Measurements from ENCODE around the gene IRX5. TPM values are rescaled to one million over a fixed set of nuclear protein-coding genes. Genes with fewer than 3 reads are reported as not detected.

IRX5 gene
- 0.60 and 2.7 TPM in 2 replicates for total RNA-seq

GRCh38 chr16:54930005-54930868, at the start of gene IRX5:
Gene IRX5 (plus strand): TSS chr16:54930865. CDS start chr16:54931199, 334 bp downstream.

